ENCODE results near the gene LMF2. TPM values are rescaled to one million over a fixed set of nuclear protein-coding genes. Genes with fewer than 3 reads are reported as not detected.
A peak's percentile ranks its signal among the peaks of the same experiment; 100 is the strongest.

Gene LMF2
- total RNA-seq, 1 donor from 2014 or later: 82.9 TPM

DNA sequence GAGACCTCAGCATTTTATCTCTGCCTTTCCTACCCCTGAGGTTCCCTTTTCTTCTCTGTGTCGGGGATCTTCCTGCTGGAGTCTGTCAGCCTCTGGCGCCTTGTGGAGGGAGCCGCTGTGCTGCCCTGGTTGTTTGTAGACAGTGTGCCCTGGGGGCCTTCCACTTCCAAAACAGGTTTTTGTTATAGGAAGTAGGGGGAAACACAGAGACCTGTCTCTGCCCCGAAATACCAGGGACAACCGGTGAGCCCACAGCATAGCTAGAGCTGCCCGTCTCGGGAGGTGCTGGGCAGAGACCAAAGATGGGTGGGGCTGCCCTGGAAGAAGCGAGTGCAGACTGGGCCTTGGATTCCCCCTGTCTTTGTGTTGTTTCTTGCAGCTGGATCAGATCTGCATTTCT lies 8.6 kb upstream of the LMF2 start:
- no peaks in the 10 kb centered on the region for H3K9me3 Mint-ChIP-seq
- H3K27ac Mint-ChIP-seq (ENCODE audit: unreplicated experiment): peak overlapping the region; percentile 35
- H3K4me1 Mint-ChIP-seq: peaks cover 4% of the 10 kb centered on the region
- peak overlapping the region; percentile 23 for H3K4me3 Mint-ChIP-seq
- TF ChIP-seq, protein P1, sequence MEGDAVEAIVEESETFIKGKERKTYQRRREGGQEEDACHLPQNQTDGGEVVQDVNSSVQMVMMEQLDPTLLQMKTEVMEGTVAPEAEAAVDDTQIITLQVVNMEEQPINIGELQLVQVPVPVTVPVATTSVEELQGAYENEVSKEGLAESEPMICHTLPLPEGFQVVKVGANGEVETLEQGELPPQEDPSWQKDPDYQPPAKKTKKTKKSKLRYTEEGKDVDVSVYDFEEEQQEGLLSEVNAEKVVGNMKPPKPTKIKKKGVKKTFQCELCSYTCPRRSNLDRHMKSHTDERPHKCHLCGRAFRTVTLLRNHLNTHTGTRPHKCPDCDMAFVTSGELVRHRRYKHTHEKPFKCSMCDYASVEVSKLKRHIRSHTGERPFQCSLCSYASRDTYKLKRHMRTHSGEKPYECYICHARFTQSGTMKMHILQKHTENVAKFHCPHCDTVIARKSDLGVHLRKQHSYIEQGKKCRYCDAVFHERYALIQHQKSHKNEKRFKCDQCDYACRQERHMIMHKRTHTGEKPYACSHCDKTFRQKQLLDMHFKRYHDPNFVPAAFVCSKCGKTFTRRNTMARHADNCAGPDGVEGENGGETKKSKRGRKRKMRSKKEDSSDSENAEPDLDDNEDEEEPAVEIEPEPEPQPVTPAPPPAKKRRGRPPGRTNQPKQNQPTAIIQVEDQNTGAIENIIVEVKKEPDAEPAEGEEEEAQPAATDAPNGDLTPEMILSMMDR (conservative IDR thresholded peaks at IDR 0.05): no peak
- no peaks in the 10 kb centered on the region for H3K36me3 Mint-ChIP-seq (ENCODE audit: low read depth)
- H3K27me3 Mint-ChIP-seq (ENCODE audit: low read depth): no peaks in the 10 kb centered on the region
- DNase-seq (ENCODE audit: low read depth, low spot score): no peak

DNA sequence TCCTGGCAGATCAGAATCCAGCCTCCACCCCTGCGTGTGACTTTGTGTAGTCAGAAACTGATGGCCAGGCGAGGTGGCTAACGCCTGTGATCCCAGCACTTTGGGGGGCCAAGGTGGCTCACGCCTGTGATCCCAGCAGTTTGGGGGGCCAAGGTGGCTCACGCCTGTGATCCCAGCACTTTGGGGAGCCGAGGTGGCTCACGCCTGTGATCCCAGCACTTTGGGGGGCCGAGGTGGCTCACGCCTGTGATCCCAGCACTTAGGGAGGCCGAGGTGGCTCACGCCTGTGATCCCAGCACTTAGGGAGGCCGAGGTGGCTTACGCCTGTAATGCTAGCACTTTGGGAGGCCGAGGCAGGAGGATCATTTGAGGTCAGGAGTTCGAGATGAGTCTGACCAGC lies 5.7 kb upstream of the LMF2 start:
- Mint-ChIP-seq H3K27me3 (ENCODE audit: low read depth) (no peaks in the 10 kb centered on the region), H3K36me3 (ENCODE audit: low read depth) (no peaks in the 10 kb centered on the region), H3K27ac (ENCODE audit: unreplicated experiment) (no peak overlapping the region), H3K4me3 (no peak overlapping the region), H3K9me3 (no peaks in the 10 kb centered on the region), H3K4me1 (peaks cover 16% of the 10 kb centered on the region)
- TF ChIP-seq, protein P1 (conservative IDR thresholded peaks at IDR 0.05): no peak
- no peak for DNase-seq (ENCODE audit: low read depth, low spot score)

DNA sequence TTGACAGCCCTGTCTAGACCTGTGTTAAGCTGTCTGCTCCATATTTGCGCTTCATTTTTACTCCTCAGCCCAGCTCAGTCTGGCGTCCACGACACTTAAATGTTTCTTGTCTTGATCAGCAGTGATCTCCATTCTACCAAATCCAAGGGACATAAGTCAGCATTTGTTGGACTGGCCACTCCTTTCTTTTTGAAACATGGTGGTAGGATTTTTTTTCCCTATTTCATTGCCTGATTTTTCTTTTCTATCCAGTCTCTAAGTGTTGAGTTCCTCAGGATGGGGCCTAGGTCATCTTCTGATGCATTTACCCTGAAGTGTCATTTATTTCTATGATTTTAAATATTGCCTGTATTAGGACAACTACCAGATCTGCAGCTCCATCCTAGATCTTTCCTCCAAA lies 1.4 kb upstream of the LMF2 start:
- Mint-ChIP-seq H3K4me3 (peak overlapping the region; percentile 87), H3K27me3 (ENCODE audit: low read depth) (no peaks in the 10 kb centered on the region), H3K9me3 (no peaks in the 10 kb centered on the region), H3K36me3 (ENCODE audit: low read depth) (no peaks in the 10 kb centered on the region), H3K27ac (ENCODE audit: unreplicated experiment) (peak overlapping the region; percentile 93), H3K4me1 (peaks cover 16% of the 10 kb centered on the region)
- no peak for DNase-seq (ENCODE audit: low read depth, low spot score)
- TF ChIP-seq, protein P1 (conservative IDR thresholded peaks at IDR 0.05): no peak

DNA sequence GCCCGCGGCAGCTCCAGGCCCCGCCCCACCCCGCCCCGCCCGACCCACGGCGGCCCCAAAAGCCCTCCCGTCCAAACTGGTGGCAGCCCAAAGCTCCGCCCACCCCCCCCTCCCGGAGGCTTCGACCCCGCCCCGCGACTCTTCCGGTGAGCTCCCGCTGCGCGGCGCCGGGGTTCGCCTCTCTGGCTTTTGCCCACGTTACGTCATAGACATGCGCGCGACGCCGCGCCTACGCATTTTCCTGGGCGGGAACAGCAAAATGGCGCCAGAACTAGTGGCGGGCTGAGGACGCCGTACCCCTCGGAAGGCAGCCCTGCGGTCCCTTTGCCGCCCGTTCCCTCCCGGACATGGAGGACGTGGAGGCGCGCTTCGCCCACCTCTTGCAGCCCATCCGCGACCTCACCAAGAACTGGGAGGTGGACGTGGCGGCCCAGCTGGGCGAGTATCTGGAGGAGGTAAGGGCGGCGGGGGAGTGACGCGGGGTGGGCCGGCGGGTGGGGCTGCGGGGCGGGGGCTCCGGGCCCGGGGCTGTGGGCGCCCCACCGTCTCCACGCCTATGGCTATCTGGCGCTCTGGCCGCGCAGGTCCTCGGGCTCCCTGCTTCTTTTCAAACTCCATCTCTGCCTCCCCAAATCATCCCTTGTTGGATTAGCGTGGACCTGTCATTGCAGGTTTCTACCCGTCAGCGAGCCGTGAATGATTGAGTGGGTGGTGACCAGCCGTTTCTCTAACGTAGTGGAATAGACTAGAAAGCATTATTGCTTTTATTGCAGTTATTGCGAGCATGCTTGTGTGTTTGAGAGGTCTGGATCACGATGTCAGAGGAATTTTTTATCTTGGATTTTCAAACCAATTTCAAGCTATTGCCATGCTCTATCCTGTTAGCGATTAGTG lies 736 bp upstream of the LMF2 start, which contains the start of gene NCAPH2:
Gene NCAPH2, plus strand, starts transcription at position 234 of the 894 bp plus-strand sequence. Its CDS starts 114 bp downstream, at position 348.
- H3K27ac Mint-ChIP-seq (ENCODE audit: unreplicated experiment): peak within 1 kb of the TSS; percentile 99
- TF ChIP-seq, protein P1 (conservative IDR thresholded peaks at IDR 0.05): no peak
- H3K36me3 Mint-ChIP-seq (ENCODE audit: low read depth): no peaks in the 10 kb centered on the region
- H3K4me1 Mint-ChIP-seq: peaks cover 16% of the 10 kb centered on the region
- no peaks in the 10 kb centered on the region for H3K9me3 Mint-ChIP-seq
- H3K27me3 Mint-ChIP-seq (ENCODE audit: low read depth): no peaks in the 10 kb centered on the region
- DNase-seq (ENCODE audit: low read depth, low spot score): peak; percentile 97
- H3K4me3 Mint-ChIP-seq: peak within 1 kb of the TSS; percentile 95

DNA sequence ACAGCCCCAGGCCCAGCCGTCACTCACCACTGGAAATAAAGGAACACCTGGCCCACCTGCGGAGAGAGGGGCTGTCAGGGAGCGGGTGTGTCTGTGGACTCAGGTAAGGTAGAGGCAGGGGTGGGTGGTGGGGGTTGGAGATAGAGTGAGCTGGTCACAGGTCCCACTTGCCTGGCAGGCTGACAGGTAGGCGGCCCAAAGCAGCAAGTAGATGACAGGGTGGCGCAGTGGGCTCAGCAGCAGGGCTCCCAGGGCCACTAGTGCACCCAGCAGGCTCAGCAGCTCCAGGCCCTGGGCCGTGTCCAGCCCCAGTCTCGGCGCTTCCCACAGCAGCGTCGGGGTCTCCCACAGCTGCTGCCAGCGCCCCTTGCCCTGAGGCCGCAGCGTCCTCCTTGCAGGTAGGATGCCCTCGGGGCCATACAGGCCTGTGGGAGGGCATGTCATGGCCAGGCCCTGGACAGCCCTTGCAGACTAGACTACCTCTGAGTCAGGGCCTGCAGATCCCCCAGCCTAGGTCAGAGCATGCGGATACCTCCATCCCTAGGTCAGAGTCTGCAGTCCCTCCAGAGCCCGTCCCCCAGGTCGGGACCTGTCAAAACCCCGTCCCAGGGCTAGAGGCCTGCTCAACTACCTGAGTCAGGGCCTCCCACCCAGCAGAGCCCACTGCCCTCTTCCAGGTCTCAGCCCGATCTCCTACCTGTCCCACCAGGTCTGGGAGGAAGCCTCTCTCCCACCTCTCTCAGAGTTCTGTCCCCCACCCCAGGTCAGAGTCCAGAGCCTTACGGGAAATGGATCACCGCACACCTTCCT lies 686 bp downstream of the LMF2 start:
- Mint-ChIP-seq H3K4me3 (peak overlapping the region; percentile 95), H3K4me1 (peaks cover 12% of the 10 kb centered on the region), H3K27me3 (ENCODE audit: low read depth) (no peaks in the 10 kb centered on the region), H3K27ac (ENCODE audit: unreplicated experiment) (peak overlapping the region; percentile 71), H3K36me3 (ENCODE audit: low read depth) (no peaks in the 10 kb centered on the region), H3K9me3 (no peaks in the 10 kb centered on the region)
- DNase-seq (ENCODE audit: low read depth, low spot score): no peak
- TF ChIP-seq, protein P1 (conservative IDR thresholded peaks at IDR 0.05): no peak
